Measurements from ENCODE around the gene RUBCNL.

DNA sequence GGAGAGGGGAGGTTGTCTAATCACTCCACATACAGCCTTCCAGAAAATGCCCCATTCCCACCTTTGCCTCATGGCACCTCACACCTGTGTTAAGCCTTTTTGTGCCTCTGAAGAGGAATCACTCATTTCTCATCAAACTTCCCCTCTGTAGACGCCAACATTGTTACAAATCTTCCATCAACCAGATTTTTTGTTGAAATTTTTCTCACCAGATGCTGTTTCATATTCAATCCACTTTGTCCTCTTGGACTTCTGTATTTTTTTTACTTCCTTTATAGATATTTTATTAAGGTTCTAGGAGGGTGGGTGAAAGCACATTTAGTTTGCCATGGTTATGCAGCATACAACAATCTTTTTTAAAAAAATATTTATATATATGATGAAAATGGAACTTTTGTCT lies 74.0 kb downstream of the RUBCNL start:
- TF ChIP-seq, protein P1, sequence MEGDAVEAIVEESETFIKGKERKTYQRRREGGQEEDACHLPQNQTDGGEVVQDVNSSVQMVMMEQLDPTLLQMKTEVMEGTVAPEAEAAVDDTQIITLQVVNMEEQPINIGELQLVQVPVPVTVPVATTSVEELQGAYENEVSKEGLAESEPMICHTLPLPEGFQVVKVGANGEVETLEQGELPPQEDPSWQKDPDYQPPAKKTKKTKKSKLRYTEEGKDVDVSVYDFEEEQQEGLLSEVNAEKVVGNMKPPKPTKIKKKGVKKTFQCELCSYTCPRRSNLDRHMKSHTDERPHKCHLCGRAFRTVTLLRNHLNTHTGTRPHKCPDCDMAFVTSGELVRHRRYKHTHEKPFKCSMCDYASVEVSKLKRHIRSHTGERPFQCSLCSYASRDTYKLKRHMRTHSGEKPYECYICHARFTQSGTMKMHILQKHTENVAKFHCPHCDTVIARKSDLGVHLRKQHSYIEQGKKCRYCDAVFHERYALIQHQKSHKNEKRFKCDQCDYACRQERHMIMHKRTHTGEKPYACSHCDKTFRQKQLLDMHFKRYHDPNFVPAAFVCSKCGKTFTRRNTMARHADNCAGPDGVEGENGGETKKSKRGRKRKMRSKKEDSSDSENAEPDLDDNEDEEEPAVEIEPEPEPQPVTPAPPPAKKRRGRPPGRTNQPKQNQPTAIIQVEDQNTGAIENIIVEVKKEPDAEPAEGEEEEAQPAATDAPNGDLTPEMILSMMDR (IDR thresholded peaks at IDR 0.05; ENCODE audit: low read length): no peak
- no peak for TF ChIP-seq EZH2 (optimal IDR thresholded peaks at IDR 0.05; ENCODE audit: low read depth, low read length)
- no peak for TF ChIP-seq EZH2phosphoT487 (IDR thresholded peaks at IDR 0.05; ENCODE audit: low read length)
